HEK293 (cell line): ENCODE measurements around the gene NAV2.

Experiments
- CTCF ChIA-PET: fragments of 350-600 bp; formaldehyde crosslinking; extraction: SDS; loops from one replicate; lab custom pipeline; 2021; ENCODE audit warnings: antibody characterized with exemption; lab: Yijun Ruan, JAX
- POLR2A ChIA-PET: fragments of 300-600 bp; formaldehyde crosslinking; extraction: SDS; loops from one replicate; lab custom pipeline; 2020; ENCODE audit warnings: antibody characterized with exemption, inconsistent platforms; lab: Yijun Ruan, JAX
- H3K27ac ChIP-seq: fragments of 200-500 bp; sonication (Bioruptor generic); 2 replicates; pipeline ENCODE4 v1.5.1; 2014; ENCODE audit warnings: low read depth, low read length, control low read depth, inconsistent platforms; ENCODE audit errors: extremely low read depth
- H3K36me3 ChIP-seq, 2 experiments: fragments of 200-500 bp in 1 of 2; sonication (Bioruptor generic) in 1 of 2; 1 replicate in 1 of 2; 2 replicates in 1 of 2; pipeline ENCODE4 v1.5.1; 2014 to 2017; ENCODE audit warnings: inconsistent platforms in 2 of 2, low read length in 2 of 2; ENCODE audit not compliant: control insufficient read depth in 2 of 2, insufficient read depth in 1 of 2
- H3K4me1 ChIP-seq: fragments of 200-500 bp; sonication (Bioruptor generic); 2 replicates; pipeline ENCODE4 v1.5.1; 2014; ENCODE audit warnings: mild to moderate bottlenecking, low read length, inconsistent platforms; ENCODE audit not compliant: control insufficient read depth, insufficient read depth
- H3K4me3 ChIP-seq: 2 replicates; pipeline ENCODE4 v1.5.1; 2011; ENCODE audit warnings: low read depth, mild to moderate bottlenecking, control low read depth, low read length, moderate library complexity
- H3K9me3 ChIP-seq: fragments of 200-500 bp; sonication (Bioruptor generic); 2 replicates; pipeline ENCODE4 v1.5.1; 2014; ENCODE audit warnings: low read depth, low read length, inconsistent platforms; ENCODE audit not compliant: control insufficient read depth, insufficient read depth
- GLI2 ChIP-seq: fragments of 450-650 bp; formaldehyde crosslinking; IDR thresholded peaks from 2 replicates; pipeline ENCODE4; 2017; ENCODE audit warnings: missing biosample characterization, missing genetic modification characterization, low read depth, borderline replicate concordance
- GLIS2 ChIP-seq: fragments of 450-650 bp; formaldehyde crosslinking; IDR thresholded peaks from 2 replicates; pipeline ENCODE4 v1.5.1; 2016; ENCODE audit warnings: missing biosample characterization, missing genetic modification characterization
- HOXD13 ChIP-seq: sonication (generic); formaldehyde crosslinking; IDR thresholded peaks from 2 replicates; pipeline ENCODE4 v1.8.0; 2022; ENCODE audit warnings: missing genetic modification reagents, borderline replicate concordance
- PRDM2 ChIP-seq: fragments of 450-650 bp; formaldehyde crosslinking; IDR thresholded peaks from 2 replicates; pipeline ENCODE4 v1.5.1; 2016; ENCODE audit warnings: missing biosample characterization, missing genetic modification characterization, borderline replicate concordance
- SALL2 ChIP-seq: fragments of 450-650 bp; formaldehyde crosslinking; IDR thresholded peaks from 2 replicates; pipeline ENCODE4 v1.5.0; 2017; ENCODE audit warnings: missing biosample characterization, mild to moderate bottlenecking, missing genetic modification characterization, borderline replicate concordance
- SP2 ChIP-seq: fragments of 450-650 bp; formaldehyde crosslinking; IDR thresholded peaks from 2 replicates; pipeline ENCODE4 v1.5.1; 2016; ENCODE audit warnings: missing biosample characterization, missing genetic modification characterization
- SP3 ChIP-seq: fragments of 450-650 bp; formaldehyde crosslinking; IDR thresholded peaks from 2 replicates; pipeline ENCODE4 v1.5.1; 2016; ENCODE audit warnings: missing biosample characterization, missing genetic modification characterization
- WT1 ChIP-seq: fragments of 450-650 bp; formaldehyde crosslinking; IDR thresholded peaks from 2 replicates; pipeline ENCODE4 v1.5.1; 2016; ENCODE audit warnings: missing biosample characterization, missing genetic modification characterization
- YY1 ChIP-seq: fragments of 450-650 bp; formaldehyde crosslinking; IDR thresholded peaks from 2 replicates; pipeline ENCODE4 v1.5.1; 2018; ENCODE audit warnings: missing biosample characterization, missing genetic modification characterization
- ZBTB48 ChIP-seq: fragments of 450-650 bp; formaldehyde crosslinking; IDR thresholded peaks from 2 replicates; pipeline ENCODE4 v1.5.1; 2016; ENCODE audit warnings: missing biosample characterization, missing genetic modification characterization
- ZBTB6 ChIP-seq: fragments of 450-650 bp; formaldehyde crosslinking; IDR thresholded peaks from 2 replicates; pipeline ENCODE4 v1.5.1; 2017; ENCODE audit warnings: missing biosample characterization, missing genetic modification characterization
- ZNF148 ChIP-seq: fragments of 450-650 bp; formaldehyde crosslinking; IDR thresholded peaks from 2 replicates; pipeline ENCODE4 v1.5.0; 2017; ENCODE audit warnings: missing biosample characterization, missing genetic modification characterization, borderline replicate concordance
- ZNF155 ChIP-seq: fragments of 450-650 bp; formaldehyde crosslinking; IDR thresholded peaks from 2 replicates; pipeline ENCODE4 v1.5.1; 2016; ENCODE audit warnings: missing biosample characterization, missing genetic modification characterization
- ZNF184 ChIP-seq: fragments of 450-650 bp; IDR thresholded peaks from 2 replicates; pipeline ENCODE4 v1.5.1; 2018; ENCODE audit warnings: missing biosample characterization, mild to moderate bottlenecking, missing genetic modification characterization
- ZNF214 ChIP-seq: fragments of 450-650 bp; formaldehyde crosslinking; IDR thresholded peaks from 2 replicates; pipeline ENCODE4 v1.5.1; 2017; ENCODE audit warnings: missing biosample characterization, mild to moderate bottlenecking, missing genetic modification characterization, borderline replicate concordance
- ZNF248 ChIP-seq: fragments of 450-650 bp; formaldehyde crosslinking; IDR thresholded peaks from 2 replicates; pipeline ENCODE4 v1.5.1; 2017; ENCODE audit warnings: missing biosample characterization, missing genetic modification characterization
- ZNF416 ChIP-seq: fragments of 450-650 bp; formaldehyde crosslinking; IDR thresholded peaks from 2 replicates; pipeline ENCODE4 v1.5.1; 2016; ENCODE audit warnings: missing biosample characterization, missing genetic modification characterization
- ZNF514 ChIP-seq: fragments of 450-650 bp; formaldehyde crosslinking; IDR thresholded peaks from 2 replicates; pipeline ENCODE4 v1.5.1; 2016; ENCODE audit warnings: missing biosample characterization, missing genetic modification characterization
- ZNF548 ChIP-seq: fragments of 450-650 bp; formaldehyde crosslinking; IDR thresholded peaks from 2 replicates; pipeline ENCODE4 v1.5.1; 2016; ENCODE audit warnings: missing biosample characterization, missing genetic modification characterization
- ZNF629 ChIP-seq: fragments of 450-650 bp; formaldehyde crosslinking; IDR thresholded peaks from 2 replicates; pipeline ENCODE4 v1.5.1; 2017; ENCODE audit warnings: missing biosample characterization, missing genetic modification characterization
- ZNF654 ChIP-seq: fragments of 450-650 bp; formaldehyde crosslinking; IDR thresholded peaks from 2 replicates; pipeline ENCODE4 v1.5.1; 2016; ENCODE audit warnings: low read depth, missing biosample characterization, missing genetic modification characterization
- ZNF658 ChIP-seq: fragments of 450-650 bp; formaldehyde crosslinking; IDR thresholded peaks from 2 replicates; pipeline ENCODE4; 2016; ENCODE audit warnings: missing biosample characterization, missing genetic modification characterization
- ZNF670 ChIP-seq: fragments of 450-650 bp; formaldehyde crosslinking; IDR thresholded peaks from 2 replicates; pipeline ENCODE4 v1.5.1; 2016; ENCODE audit warnings: missing biosample characterization, missing genetic modification characterization, low read depth
- ZNF777 ChIP-seq: fragments of 450-650 bp; formaldehyde crosslinking; IDR thresholded peaks from 2 replicates; pipeline ENCODE4 v1.5.1; 2017; ENCODE audit warnings: missing biosample characterization, missing genetic modification characterization, borderline replicate concordance
- ZNF830 ChIP-seq: fragments of 450-650 bp; IDR thresholded peaks from 2 replicates; pipeline ENCODE4 v1.5.0; 2018; ENCODE audit warnings: missing biosample characterization, missing genetic modification characterization, low read depth, mild to moderate bottlenecking, moderate library complexity
- ZNF843 ChIP-seq: fragments of 450-650 bp; formaldehyde crosslinking; IDR thresholded peaks from 2 replicates; pipeline ENCODE4 v1.5.1; 2016; ENCODE audit warnings: missing biosample characterization, missing genetic modification characterization

NAV2 gene

GRCh38 chr11:19917069-19917468 is 204.4 kb downstream of the NAV2 start:
- H3K9me3 ChIP-seq, result no peaks in the 10 kb centered on the region
- TF ChIP-seq YY1 (tag by site-specific recombination) (no peak), ZNF777 (tag by site-specific recombination) (no peak), ZNF629 (tag by site-specific recombination) (no peak), SP3 (tag by site-specific recombination) (no peak), ZNF248 (tag by site-specific recombination) (no peak), PRDM2 (tag by site-specific recombination) (no peak), ZNF514 (tag by site-specific recombination) (no peak), ZNF416 (tag by site-specific recombination) (no peak), ZNF654 (no peak), ZNF214 (tag by site-specific recombination) (no peak), ZNF155 (tag by site-specific recombination) (no peak), ZBTB6 (no peak), WT1 (tag by site-specific recombination) (no peak), ZNF670 (tag by site-specific recombination) (no peak), ZNF548 (tag by site-specific recombination) (no peak), SALL2 (tag by site-specific recombination) (no peak), ZNF658 (tag by site-specific recombination) (no peak)
- no peaks in the 10 kb centered on the region for H3K36me3 ChIP-seq
- POLR2A ChIA-PET, result no interaction called here
- H3K4me1 ChIP-seq, result no peaks in the 10 kb centered on the region
- no peak overlapping the region for H3K4me3 ChIP-seq
- CTCF ChIA-PET, result interaction anchor here (1.1 kb wide), 1 partner anchor 13 kb away, joined by 4 read pairs; no protein-coding TSS in a partner anchor
- no peak overlapping the region for H3K27ac ChIP-seq

GRCh38 chr11:19918302-19919049 is 205.8 kb downstream of the NAV2 start:
- H3K27ac ChIP-seq, result no peak overlapping the region
- no peak overlapping the region for H3K4me3 ChIP-seq
- ChIA-PET CTCF (interaction anchor here (1.0 to 1.1 kb wide), 3 partner anchors 15 to 215 kb away, joined by 3 to 4 read pairs (median 3); no protein-coding TSS in a partner anchor), POLR2A (no interaction called here)
- H3K4me1 ChIP-seq, result no peaks in the 10 kb centered on the region
- no peaks in the 10 kb centered on the region for H3K36me3 ChIP-seq
- no peaks in the 10 kb centered on the region for H3K9me3 ChIP-seq
- TF ChIP-seq ZBTB48 (tag by site-specific recombination) (no peak), GLIS2 (tag by site-specific recombination) (no peak), ZNF416 (tag by site-specific recombination) (no peak), ZNF148 (tag by site-specific recombination) (no peak), HOXD13 (no peak), ZNF843 (tag by site-specific recombination) (no peak), ZNF184 (no peak), ZNF830 (tag by site-specific recombination) (no peak), GLI2 (tag by site-specific recombination) (no peak), SP2 (tag by site-specific recombination) (no peak)
